ENCODE measurements around the gene RNU7-1.
A peak's percentile ranks its signal among the peaks of the same experiment; 100 is the strongest.

RNU7-1 gene

GRCh38 chr12:6917491-6918231, 26.0 kb upstream of the RNU7-1 start:
- no peak for DNase-seq

- DNase-seq = no peak
These were observed 24.0 kb upstream of the RNU7-1 start for GRCh38 chr12:6919588-6919987.

GRCh38 chr12:6921539-6921938, 22.1 kb upstream of the RNU7-1 start:
- no peak for DNase-seq

- no peak for DNase-seq
These were observed 21.3 kb upstream of the RNU7-1 start for GRCh38 chr12:6921996-6922946.

GRCh38 chr12:6923003-6923732, 20.4 kb upstream of the RNU7-1 start:
- peak in 1 of 58 donors; percentile 38 for DNase-seq

GRCh38 chr12:6923851-6924250, 19.8 kb upstream of the RNU7-1 start:
- DNase-seq = peak in 1 of 58 donors; percentile 11

GRCh38 chr12:6925239-6925539, 18.4 kb upstream of the RNU7-1 start:
- peak in 9 of 58 donors; percentile 46 to 78 (median 64) for DNase-seq

- DNase-seq = peak in 53 of 58 donors; percentile 33 to 86 (median 65)
These were observed 17.9 kb upstream of the RNU7-1 start for GRCh38 chr12:6925540-6926279.

GRCh38 chr12:6927379-6928021, 16.1 kb upstream of the RNU7-1 start, which contains the start of gene ATN1:
Gene ATN1 (plus strand): TSS chr12:6927959. CDS start chr12:6934002, 6,043 bp downstream.
- peak in 55 of 58 donors; percentile 13 to 92 (median 77) for DNase-seq

GRCh38 chr12:6928022-6928702, 15.5 kb upstream of the RNU7-1 start:
- DNase-seq = peak in 12 of 58 donors; percentile 16 to 56 (median 42)

- DNase-seq = peak in 4 of 58 donors; percentile 25 to 60 (median 54)
These were observed 14.8 kb upstream of the RNU7-1 start for GRCh38 chr12:6928703-6929407.

- DNase-seq = no peak
These were observed 13.9 kb upstream of the RNU7-1 start for GRCh38 chr12:6929466-6930452.

- no peak for DNase-seq
These were observed 10.8 kb upstream of the RNU7-1 start for GRCh38 chr12:6932766-6933165.

- no peak for DNase-seq
These were observed 9.5 kb upstream of the RNU7-1 start for GRCh38 chr12:6934110-6934509.

- DNase-seq = peak in 1 of 58 donors; percentile 41
These were observed 8.0 kb upstream of the RNU7-1 start for GRCh38 chr12:6935371-6936193.

- no peak for DNase-seq
These were observed 7.4 kb upstream of the RNU7-1 start for GRCh38 chr12:6936194-6936635.
